Glutamatergic neuron (in vitro differentiated cells): ENCODE results near the gene CACNB3. TPM values are rescaled to one million over a fixed set of nuclear protein-coding genes. Genes with fewer than 3 reads are reported as not detected.

ENCODE experiments used
- DNase-seq: peaks from one replicate; pipeline ENCODE4 v3.0.0; 2022
- H3K27ac Mint-ChIP-seq: one replicate; pipeline ENCODE4 v1.8.0; 2020; ENCODE audit warnings: mild to moderate bottlenecking, mixed read lengths, inconsistent platforms; ENCODE audit not compliant: unreplicated experiment
- H3K27me3 Mint-ChIP-seq: one replicate; pipeline ENCODE4 v1.8.0; 2020; ENCODE audit warnings: mild to moderate bottlenecking, moderate library complexity, mixed read lengths, inconsistent platforms; ENCODE audit not compliant: unreplicated experiment
- H3K36me3 Mint-ChIP-seq: one replicate; pipeline ENCODE4 v1.8.0; 2020; ENCODE audit warnings: mild to moderate bottlenecking, mixed read lengths, inconsistent platforms; ENCODE audit not compliant: unreplicated experiment
- H3K4me1 Mint-ChIP-seq: one replicate; pipeline ENCODE4 v1.8.0; 2020; ENCODE audit warnings: mild to moderate bottlenecking, low read depth, mixed read lengths, inconsistent platforms; ENCODE audit not compliant: unreplicated experiment
- H3K4me3 Mint-ChIP-seq: one replicate; pipeline ENCODE4 v1.8.0; 2020; ENCODE audit warnings: mild to moderate bottlenecking, mixed read lengths, inconsistent platforms; ENCODE audit not compliant: unreplicated experiment
- H3K9me3 Mint-ChIP-seq: one replicate; pipeline ENCODE4 v1.8.0; 2020; ENCODE audit warnings: mild to moderate bottlenecking, moderate library complexity, mixed read lengths, inconsistent platforms; ENCODE audit not compliant: unreplicated experiment
- CTCF ChIP-seq: fragments of 200-600 bp; sonication (generic); IDR thresholded peaks from one replicate; pipeline ENCODE4 v1.5.0; 2021; ENCODE audit not compliant: partially characterized antibody, unreplicated experiment
- total RNA-seq: library from RNA; stranded (reverse); fragmentation: NEBNext Ultra II Directional; extraction: Animal tissue kit (Norgen Biotek cat#: 25700); gene quantifications from one replicate; pipeline ENCODE4 v1.2.1, GENCODE V29; 2021; ENCODE audit not compliant: unreplicated experiment

The CACNB3 gene
- total RNA-seq, 1 donor from 2014 or later = 155 TPM

GRCh38 chr12:48795550-48796455 is 22.5 kb upstream of the CACNB3 start:
- peak; percentile 96 for TF ChIP-seq CTCF
- peaks cover 3% of the 10 kb centered on the region for H3K9me3 Mint-ChIP-seq
- H3K4me3 Mint-ChIP-seq = no peak overlapping the region
- no peaks in the 10 kb centered on the region for H3K36me3 Mint-ChIP-seq
- H3K27me3 Mint-ChIP-seq = peaks cover 1% of the 10 kb centered on the region
- peak; percentile 78 for DNase-seq
- H3K27ac Mint-ChIP-seq = no peak overlapping the region
- H3K4me1 Mint-ChIP-seq = no peaks in the 10 kb centered on the region

DNA sequence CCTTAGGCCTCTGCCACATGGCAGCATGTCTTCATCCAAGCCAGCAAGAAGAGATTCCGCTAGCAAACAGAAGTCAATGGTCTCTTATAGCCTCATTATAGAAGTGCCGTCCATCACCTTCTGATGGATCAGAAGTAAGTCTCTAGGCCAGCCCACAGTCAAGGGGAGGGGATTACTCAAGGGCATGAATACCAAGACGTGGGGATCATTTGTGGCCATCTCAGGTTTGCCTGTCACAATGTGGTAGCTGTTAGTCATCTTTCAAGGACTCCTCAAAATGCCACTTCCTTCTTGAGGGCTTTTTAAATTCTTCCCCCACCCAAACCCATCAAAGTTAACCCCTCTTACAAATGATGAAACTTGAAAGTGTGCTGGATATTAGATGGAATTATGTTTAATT is 21.3 kb upstream of the CACNB3 start:
- no peaks in the 10 kb centered on the region for H3K27me3 Mint-ChIP-seq
- H3K27ac Mint-ChIP-seq = no peak overlapping the region
- no peak for DNase-seq
- no peaks in the 10 kb centered on the region for H3K36me3 Mint-ChIP-seq
- H3K9me3 Mint-ChIP-seq = peaks cover 3% of the 10 kb centered on the region
- no peak overlapping the region for H3K4me3 Mint-ChIP-seq
- H3K4me1 Mint-ChIP-seq = no peaks in the 10 kb centered on the region
- TF ChIP-seq CTCF = no peak

- H3K27ac Mint-ChIP-seq = no peak overlapping the region
- H3K4me3 Mint-ChIP-seq = no peak overlapping the region
- TF ChIP-seq CTCF = no peak
- no peaks in the 10 kb centered on the region for H3K4me1 Mint-ChIP-seq
- no peaks in the 10 kb centered on the region for H3K36me3 Mint-ChIP-seq
- H3K27me3 Mint-ChIP-seq = peaks cover 2% of the 10 kb centered on the region
- H3K9me3 Mint-ChIP-seq = peaks cover 3% of the 10 kb centered on the region
- no peak for DNase-seq
Measured at GRCh38 chr12:48800457-48800856, 17.8 kb upstream of the CACNB3 start.

GRCh38 chr12:48800971-48801370 is 17.3 kb upstream of the CACNB3 start:
- peaks cover 3% of the 10 kb centered on the region for H3K9me3 Mint-ChIP-seq
- H3K4me1 Mint-ChIP-seq = no peaks in the 10 kb centered on the region
- H3K36me3 Mint-ChIP-seq = no peaks in the 10 kb centered on the region
- no peak for DNase-seq
- H3K4me3 Mint-ChIP-seq = no peak overlapping the region
- no peak for TF ChIP-seq CTCF
- H3K27me3 Mint-ChIP-seq = peaks cover 2% of the 10 kb centered on the region
- no peak overlapping the region for H3K27ac Mint-ChIP-seq

DNA sequence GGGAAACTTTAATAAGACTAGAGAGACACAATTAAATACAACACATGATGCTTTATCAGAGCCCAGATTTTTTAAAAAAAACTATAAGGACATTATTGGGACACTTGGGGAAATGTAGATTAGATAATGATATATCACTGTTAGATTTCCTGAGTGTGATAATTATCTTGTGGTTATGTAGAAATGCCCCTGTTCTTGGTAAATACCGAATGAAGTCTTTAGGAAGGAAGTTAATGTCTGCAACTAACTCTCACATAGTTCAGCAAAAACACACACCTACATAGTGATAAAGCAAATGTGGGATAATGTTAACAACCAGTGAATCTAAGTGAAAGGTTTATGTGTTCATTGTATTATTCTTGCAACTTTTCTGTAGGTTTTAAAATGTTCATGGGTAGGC is 14.6 kb upstream of the CACNB3 start:
- Mint-ChIP-seq H3K27ac (no peak overlapping the region), H3K4me3 (no peak overlapping the region), H3K4me1 (no peaks in the 10 kb centered on the region), H3K27me3 (peaks cover 2% of the 10 kb centered on the region), H3K36me3 (no peaks in the 10 kb centered on the region), H3K9me3 (no peaks in the 10 kb centered on the region)
- DNase-seq = no peak
- no peak for TF ChIP-seq CTCF
